Muscle of leg (tissue), 11 donors: ENCODE results near the gene SLC39A1. TPM values are rescaled to one million over a fixed set of nuclear protein-coding genes. Genes with fewer than 3 reads are reported as not detected.

Source experiments
- DNase-seq: peaks from one replicate; pipeline ENCODE4 v3.0.0; 2013
- H3K27ac ChIP-seq: one replicate; pipeline ENCODE4 v1.5.1; 2013; ENCODE audit warnings: mild to moderate bottlenecking, low read length, control low read depth
- H3K27me3 ChIP-seq: one replicate; pipeline ENCODE4 v1.6.1; 2013; ENCODE audit warnings: low read length; ENCODE audit not compliant: control insufficient read depth, insufficient read depth
- H3K36me3 ChIP-seq: one replicate; pipeline ENCODE4 v1.6.1; 2013; ENCODE audit warnings: low read length; ENCODE audit not compliant: control insufficient read depth, insufficient read depth
- H3K4me1 ChIP-seq: one replicate; pipeline ENCODE4 v1.6.1; 2013; ENCODE audit warnings: low read length; ENCODE audit not compliant: control insufficient read depth, insufficient read depth
- H3K4me3 ChIP-seq: one replicate; pipeline ENCODE4 v1.5.1; 2013; ENCODE audit warnings: low read length, control low read depth
- H3K9me3 ChIP-seq: replicated peaks from 2 replicates; pipeline ENCODE4 v1.6.1; 2013; ENCODE audit warnings: low read depth, low read length; ENCODE audit not compliant: control insufficient read depth
- WGBS: methylation state at CpG from one replicate; pipeline ENCODE4 v1.1.5; 2013; ENCODE audit warnings: missing lambda C conversion rate; ENCODE audit not compliant: insufficient coverage; 5-methylcytosine and 5-hydroxymethylcytosine counted together
- polyA plus RNA-seq, 8 donors: library from polyadenylated mRNA; unstranded; fragments of 120-200 nt; gene quantifications; one replicate each; pipeline versions ENCODE4 v1.2.1 to v1.2.3, GENCODE V29; 2013; ENCODE audit warnings: inconsistent platforms in 1 of 8, low replicate concordance in 1 of 8; ENCODE audit not compliant: insufficient read length in 8 of 8, insufficient read depth in 1 of 8
- total RNA-seq: library from RNA; stranded (reverse); fragments of 120-200 nt; gene quantifications from one replicate; pipeline ENCODE4 v1.2.4, GENCODE V29; 2013

SLC39A1 gene
- total and polyA plus RNA-seq, 9 donors = 33.0 to 59.2 (median 44.4) TPM

- Histone ChIP-seq H3K4me1 (peaks cover 23% of the 10 kb centered on the region), H3K36me3 (peaks cover 52% of the 10 kb centered on the region), H3K9me3 (no peaks in the 10 kb centered on the region), H3K27me3 (no peaks in the 10 kb centered on the region), H3K4me3 (no peak overlapping the region), H3K27ac (no peak overlapping the region)
- DNase-seq = no peak
- WGBS = 92% methylated on average over 7 of the region's 10 CpGs
These were observed 8.5 kb downstream of the SLC39A1 start for GRCh38 chr1:153954826-153955225.

DNA sequence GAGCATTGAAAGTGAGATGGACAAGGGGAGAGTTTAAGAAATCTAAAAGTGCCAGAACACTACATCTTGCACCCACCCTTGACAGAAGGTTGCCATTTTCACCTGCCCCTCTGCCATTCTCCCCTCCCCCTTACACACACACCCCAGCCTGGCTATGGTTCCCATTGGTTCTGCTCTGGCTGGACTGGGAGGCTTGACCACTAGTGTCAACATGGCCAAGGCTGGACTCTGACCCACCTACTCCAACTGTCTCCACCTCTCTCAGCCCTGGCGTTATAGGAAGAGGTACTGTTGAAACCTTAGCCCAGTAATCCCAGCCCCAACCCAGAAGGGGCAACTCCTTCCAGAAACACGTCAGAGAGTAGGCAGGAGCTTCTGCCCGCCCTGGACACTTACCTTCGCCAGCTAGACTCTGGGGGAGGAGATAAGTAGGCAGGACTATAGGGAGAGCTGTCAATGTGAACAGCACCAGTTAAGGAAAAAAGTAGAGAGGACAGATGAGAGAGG, 9.4 kb downstream of the SLC39A1 start:
- Histone ChIP-seq H3K4me3 (no peak overlapping the region), H3K4me1 (peaks cover 16% of the 10 kb centered on the region), H3K9me3 (no peaks in the 10 kb centered on the region), H3K27me3 (no peaks in the 10 kb centered on the region), H3K36me3 (peaks cover 53% of the 10 kb centered on the region), H3K27ac (no peak overlapping the region)
- DNase-seq = no peak
- 90% methylated on average over 2 of the region's 4 CpGs for WGBS

DNA sequence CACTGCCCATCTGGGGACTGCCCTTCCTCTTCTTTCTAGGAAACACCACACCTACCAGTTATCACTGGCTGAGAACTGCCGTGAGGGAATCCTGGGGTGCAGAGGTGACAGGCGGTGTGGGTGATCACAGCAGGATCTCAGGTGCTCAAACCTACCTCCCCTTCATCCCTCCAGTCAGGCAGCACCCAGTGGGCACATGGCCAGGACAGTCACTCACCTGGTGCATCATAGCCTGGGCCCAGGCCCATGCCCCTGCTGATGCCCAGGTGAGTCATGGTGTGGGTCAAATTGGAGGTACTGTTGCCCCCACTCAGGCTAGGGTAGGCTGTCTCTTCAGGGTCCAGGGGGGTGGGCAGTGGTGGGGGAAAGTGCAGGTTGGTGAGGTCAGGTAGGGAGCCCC, 11.5 kb downstream of the SLC39A1 start:
- Histone ChIP-seq H3K4me3 (no peak overlapping the region), H3K36me3 (peaks cover 67% of the 10 kb centered on the region)
- WGBS = 80% methylated on average over 1 of the region's 2 CpGs

GRCh38 chr1:153951183-153951582, 12.2 kb downstream of the SLC39A1 start:
- 95% methylated on average over 11 of the region's 11 CpGs for WGBS
- Histone ChIP-seq H3K4me1 (peaks cover 4% of the 10 kb centered on the region), H3K27me3 (no peaks in the 10 kb centered on the region), H3K36me3 (peaks cover 67% of the 10 kb centered on the region), H3K27ac (no peak overlapping the region), H3K4me3 (no peak overlapping the region), H3K9me3 (no peaks in the 10 kb centered on the region)
- DNase-seq = no peak

More for the DNA sequence above, 11.5 kb downstream of the SLC39A1 start:
- H3K27me3 ChIP-seq = no peaks in the 10 kb centered on the region
- peaks cover 6% of the 10 kb centered on the region for H3K4me1 ChIP-seq
- H3K27ac ChIP-seq = no peak overlapping the region
- no peak for DNase-seq
- H3K9me3 ChIP-seq = no peaks in the 10 kb centered on the region

DNA sequence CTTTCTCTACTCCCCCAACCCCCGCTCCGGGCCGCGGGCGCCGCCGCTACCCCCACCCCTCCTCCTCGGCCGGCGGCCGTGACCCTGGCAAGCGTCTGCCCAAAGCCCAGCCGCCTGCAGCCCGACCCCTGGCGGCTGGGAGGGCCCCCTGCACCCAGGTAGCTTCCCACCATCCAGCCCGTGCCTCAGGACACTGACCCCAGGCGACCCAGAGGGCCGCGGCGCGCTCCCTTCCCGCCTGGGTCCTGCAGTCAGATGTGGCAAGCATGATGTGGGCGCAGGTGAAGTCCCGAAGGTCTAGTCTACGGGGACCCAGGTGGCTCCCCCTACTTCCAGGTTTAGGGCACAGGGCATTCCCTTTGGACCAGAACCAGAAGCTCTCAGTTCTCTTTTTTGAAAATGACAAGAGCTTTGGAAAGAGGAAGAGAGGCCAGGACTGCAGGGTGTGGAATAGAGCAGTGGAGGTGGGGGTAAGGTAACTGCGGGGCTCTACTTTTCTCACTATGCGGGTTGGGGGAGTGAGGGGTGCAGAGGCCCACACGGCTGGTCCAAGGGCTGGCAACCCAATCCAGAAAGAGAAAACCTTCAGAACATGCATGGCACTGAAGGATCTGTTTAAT, 16.6 kb downstream of the SLC39A1 start, which contains the start of gene DENND4B:
DENND4B (minus strand) TSS at position 97 of the 620 bp plus-strand sequence. CDS start 2,344 bp downstream, outside the sequence.
- Histone ChIP-seq H3K27ac (peak within 1 kb of the TSS; percentile 95), H3K36me3 (peaks cover 61% of the 10 kb centered on the region), H3K9me3 (no peaks in the 10 kb centered on the region), H3K4me3 (peak within 1 kb of the TSS; percentile 71), H3K27me3 (no peaks in the 10 kb centered on the region), H3K4me1 (peaks cover 17% of the 10 kb centered on the region)
- WGBS = 13% methylated on average over 19 of the region's 28 CpGs
- peak; percentile 91 for DNase-seq

DNA sequence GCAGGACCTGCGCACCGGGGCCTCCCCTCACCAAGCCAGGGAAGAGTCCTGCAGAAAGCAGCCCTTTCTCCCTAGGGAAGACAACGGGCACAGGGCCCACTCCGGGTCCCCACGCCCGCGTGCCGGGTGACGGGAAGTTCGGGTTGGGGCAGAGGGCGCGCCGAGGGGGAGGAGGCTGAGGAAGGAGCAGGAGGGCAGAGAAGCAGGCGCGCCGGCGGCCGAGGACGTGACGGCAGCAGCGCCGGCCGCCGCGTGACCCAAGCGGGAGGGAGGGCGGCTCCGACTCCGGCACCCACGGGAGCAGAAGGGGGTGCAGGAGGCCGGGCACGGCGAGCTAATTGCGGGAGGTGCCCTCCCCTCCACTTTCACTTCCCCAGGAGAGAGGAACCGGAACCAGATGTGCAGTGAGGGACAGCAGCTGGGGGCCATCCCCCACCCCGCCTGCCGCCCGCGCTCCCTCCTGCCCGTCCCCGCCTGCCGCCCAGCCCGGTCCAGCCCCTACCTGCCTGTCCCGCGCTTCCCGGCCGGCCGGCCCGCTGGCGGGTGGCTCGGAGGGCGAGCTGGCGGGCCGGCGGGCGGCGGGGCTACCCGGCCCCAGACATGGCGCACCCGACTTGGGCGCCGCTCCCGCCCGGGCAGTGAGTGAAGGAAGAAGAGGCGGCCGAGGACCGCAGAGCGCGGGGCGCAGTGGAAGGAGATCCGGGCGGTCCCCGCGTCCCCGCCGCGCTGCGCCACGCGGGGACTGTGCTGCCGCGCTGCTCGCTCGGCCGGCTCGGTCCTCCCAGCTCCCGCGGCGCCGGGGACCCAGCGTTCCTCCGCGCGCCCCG, 17.3 kb downstream of the SLC39A1 start:
- Histone ChIP-seq H3K27me3 (no peaks in the 10 kb centered on the region), H3K4me1 (peaks cover 17% of the 10 kb centered on the region), H3K36me3 (peaks cover 61% of the 10 kb centered on the region), H3K27ac (peak overlapping the region; percentile 95), H3K9me3 (no peaks in the 10 kb centered on the region), H3K4me3 (peak overlapping the region; percentile 71)
- peak; percentile 89 for DNase-seq
- under 1% methylated on average over 79 of the region's 95 CpGs for WGBS

DNA sequence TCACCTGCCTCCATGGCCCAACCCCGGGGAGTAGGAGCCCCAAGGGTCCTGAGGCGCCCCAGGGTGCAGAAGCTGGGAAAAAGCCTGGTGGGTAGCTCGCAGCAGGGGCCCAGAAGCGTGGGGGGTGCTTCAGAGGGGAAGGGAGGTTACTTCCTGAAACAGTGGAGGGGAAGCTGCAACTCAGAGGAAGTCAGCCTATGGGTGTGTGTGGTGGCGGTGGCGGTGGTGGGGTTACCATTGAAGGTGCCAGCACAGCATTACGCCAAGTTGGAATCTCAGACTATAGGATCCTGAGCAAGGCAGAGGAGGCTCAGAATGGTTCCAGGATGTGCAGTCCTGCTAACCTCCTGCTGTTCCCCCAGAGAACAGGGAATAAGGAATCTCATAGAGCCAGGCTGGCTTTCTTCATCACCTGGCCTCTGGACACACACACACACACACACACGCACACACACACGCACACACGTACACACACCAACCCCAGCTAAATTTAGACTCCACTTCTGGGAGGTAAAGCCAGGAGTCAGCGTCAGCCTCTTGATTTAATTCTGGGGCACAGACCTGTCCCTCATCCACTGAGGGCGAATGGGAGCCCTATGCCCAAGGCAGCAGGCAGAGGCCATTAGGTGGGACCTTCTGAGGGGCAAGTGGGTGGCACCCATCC, 18.1 kb downstream of the SLC39A1 start:
- H3K4me3 ChIP-seq = peak overlapping the region; percentile 71
- H3K27ac ChIP-seq = peak overlapping the region; percentile 95
- DNase-seq = peak; percentile 63
- H3K27me3 ChIP-seq = no peaks in the 10 kb centered on the region
- 57% methylated on average over 6 of the region's 12 CpGs for WGBS
- H3K9me3 ChIP-seq = no peaks in the 10 kb centered on the region
- peaks cover 17% of the 10 kb centered on the region for H3K4me1 ChIP-seq
- peaks cover 62% of the 10 kb centered on the region for H3K36me3 ChIP-seq

DNA sequence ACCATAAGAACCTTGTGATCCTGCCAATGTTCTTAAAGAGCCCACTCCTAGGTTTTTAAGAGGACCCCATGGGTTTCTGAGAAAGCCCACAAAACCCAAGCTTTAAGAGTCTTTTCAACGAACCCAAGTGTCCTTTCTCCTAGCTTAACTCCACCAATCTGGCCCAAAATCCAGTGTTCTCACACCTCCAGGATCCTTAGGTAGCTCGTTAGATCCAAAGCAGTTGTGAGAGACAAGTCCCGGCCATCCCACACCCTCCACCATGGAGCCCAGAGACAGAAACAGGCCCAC, 18.6 kb downstream of the SLC39A1 start:
- H3K27ac ChIP-seq = peak overlapping the region; percentile 95
- peaks cover 17% of the 10 kb centered on the region for H3K4me1 ChIP-seq
- H3K27me3 ChIP-seq = no peaks in the 10 kb centered on the region
- H3K36me3 ChIP-seq = peaks cover 62% of the 10 kb centered on the region
- WGBS = 72% methylated on average over 3 of the region's 3 CpGs
- H3K9me3 ChIP-seq = no peaks in the 10 kb centered on the region
- H3K4me3 ChIP-seq = peak overlapping the region; percentile 71
- DNase-seq = no peak

DNA sequence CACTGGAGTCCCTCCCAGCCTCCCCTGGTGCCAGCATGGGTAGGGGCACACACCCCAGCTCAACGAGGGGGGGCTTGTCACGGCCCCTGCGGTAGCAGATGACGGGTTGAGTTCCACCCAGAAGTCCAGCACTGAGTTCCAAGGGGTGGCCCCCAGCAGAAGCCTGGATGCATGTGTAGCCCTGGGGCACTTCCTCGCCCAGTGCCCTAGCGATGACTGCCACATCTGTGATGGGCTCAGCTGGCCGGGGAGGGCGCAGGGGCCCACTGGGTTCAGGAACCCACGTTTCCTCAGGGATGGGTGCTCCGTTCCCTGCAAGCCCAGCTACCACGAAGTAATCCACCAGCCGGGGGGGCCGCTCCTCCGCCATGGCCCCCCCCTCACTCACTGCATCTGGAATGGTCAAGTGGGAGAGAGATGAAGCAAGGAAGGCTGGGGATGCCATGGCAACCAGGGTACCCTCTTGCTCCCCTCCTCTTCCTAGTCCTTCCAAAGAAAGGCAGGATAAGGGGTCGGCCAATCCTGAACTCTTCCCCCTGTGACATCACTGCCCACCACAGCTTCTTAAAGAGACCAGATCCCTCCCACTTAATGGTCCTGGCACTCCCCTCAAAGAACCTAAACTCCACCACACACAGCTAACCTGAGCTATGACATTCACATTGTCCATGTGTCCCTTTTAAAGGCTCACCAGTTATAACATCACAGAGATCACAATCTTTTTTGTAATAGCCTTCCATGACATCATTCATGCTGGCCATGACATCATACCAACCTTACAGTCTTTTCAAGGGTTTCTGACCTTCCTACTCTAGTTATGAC, 19.1 kb downstream of the SLC39A1 start:
- H3K36me3 ChIP-seq = peaks cover 66% of the 10 kb centered on the region
- H3K27me3 ChIP-seq = no peaks in the 10 kb centered on the region
- peaks cover 17% of the 10 kb centered on the region for H3K4me1 ChIP-seq
- no peak for DNase-seq
- H3K27ac ChIP-seq = peak overlapping the region; percentile 95
- peak overlapping the region; percentile 71 for H3K4me3 ChIP-seq
- H3K9me3 ChIP-seq = no peaks in the 10 kb centered on the region
- 87% methylated on average over 10 of the region's 15 CpGs for WGBS
